Astrocyte of the cerebellum (primary cell): ENCODE measurements around the gene MYEOV.

Experiments
- DNase-seq: peaks from one replicate; pipeline ENCODE4 v3.0.0-alpha.2; 2011; ENCODE audit warnings: low read depth
- H3K4me3 ChIP-seq: 2 replicates; pipeline ENCODE4 v1.5.1; 2011; ENCODE audit warnings: mild to moderate bottlenecking, low read depth, low read length, moderate library complexity
- CTCF ChIP-seq: IDR thresholded peaks from 2 replicates; pipeline ENCODE4 v1.5.1; 2012; ENCODE audit warnings: low read length, low read depth, moderate library complexity, mild to moderate bottlenecking; ENCODE audit errors: missing control alignments
- in situ Hi-C: cut with HindIII; loops from 2 replicates; pipeline ENCODE4 v1.10.0; 2017; ENCODE audit warnings: low sequenced_read_pairs

The MYEOV gene

GRCh38 chr11:69299023-69299461 lies 5.1 kb downstream of the MYEOV start:
- DNase-seq, result no peak
- in situ Hi-C loops, result no loop called here
- H3K4me3 ChIP-seq, result no peak overlapping the region
- no peak for TF ChIP-seq CTCF

- DNase-seq, result no peak
- in situ Hi-C loops, result no loop called here
- TF ChIP-seq CTCF, result no peak
- H3K4me3 ChIP-seq, result no peak overlapping the region
Observed at GRCh38 chr11:69299572-69299971, 5.6 kb downstream of the MYEOV start.

GRCh38 chr11:69300120-69301060 lies 6.4 kb downstream of the MYEOV start:
- H3K4me3 ChIP-seq, result no peak overlapping the region
- in situ Hi-C loops, result no loop called here
- no peak for DNase-seq
- no peak for TF ChIP-seq CTCF

GRCh38 chr11:69301081-69301454 lies 7.1 kb downstream of the MYEOV start:
- H3K4me3 ChIP-seq, result no peak overlapping the region
- in situ Hi-C loops, result no loop called here
- no peak for DNase-seq
- TF ChIP-seq CTCF, result no peak

- in situ Hi-C loops, result no loop called here
- no peak overlapping the region for H3K4me3 ChIP-seq
- TF ChIP-seq CTCF, result no peak
Observed at GRCh38 chr11:69301455-69302401, 7.8 kb downstream of the MYEOV start.

GRCh38 chr11:69302447-69303020 lies 8.6 kb downstream of the MYEOV start:
- in situ Hi-C loops, result no loop called here
- DNase-seq, result no peak
- H3K4me3 ChIP-seq, result no peak overlapping the region
- TF ChIP-seq CTCF, result no peak

More at GRCh38 chr11:69301455-69302401, 7.8 kb downstream of the MYEOV start:
- DNase-seq, result no peak
